Cardiac fibroblast (primary cell): Measurements from ENCODE around the gene PADI2.

Experiments used
- DNase-seq, 2 donors: peaks; one replicate each; pipeline versions ENCODE4 v3.0.0 to v3.0.0-alpha.2; 2010; ENCODE audit warnings: low read depth in 2 of 2
- H3K4me3 ChIP-seq, 2 donors: replicated peaks in 1 of 2; 1 replicate in 1 of 2; 2 replicates in 1 of 2; pipeline ENCODE4 v1.5.1; 2011; ENCODE audit warnings: low read depth in 2 of 2, low read length in 2 of 2, mild to moderate bottlenecking in 2 of 2, moderate library complexity in 1 of 2
- TF ChIP-seq, protein P1 (sequence below): IDR thresholded peaks from one replicate; pipeline ENCODE4 v1.5.1; 2011; ENCODE audit warnings: low read depth, mild to moderate bottlenecking, low read length, inconsistent platforms

The PADI2 gene

DNA sequence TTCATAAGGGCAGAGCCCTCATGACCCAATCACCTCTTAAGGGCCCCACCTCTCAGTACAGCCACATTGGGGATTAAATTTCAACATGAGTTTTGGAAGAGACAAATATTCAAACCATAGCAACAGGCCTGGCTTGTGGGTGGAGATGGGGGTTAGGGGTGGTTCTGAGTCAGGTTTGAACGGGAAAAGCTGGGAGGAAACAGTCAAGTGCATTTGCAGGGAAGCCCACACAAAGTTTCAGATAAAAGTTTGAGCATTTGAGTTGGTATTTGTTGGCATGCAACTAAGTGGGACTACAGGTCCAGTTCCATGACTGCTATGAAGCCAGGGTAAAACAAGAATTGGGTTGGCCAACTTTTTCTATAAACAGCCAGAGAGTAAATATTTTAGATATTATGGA is 21.0 kb upstream of the PADI2 start:
- no peak overlapping the region for H3K4me3 ChIP-seq
- TF ChIP-seq, protein P1, sequence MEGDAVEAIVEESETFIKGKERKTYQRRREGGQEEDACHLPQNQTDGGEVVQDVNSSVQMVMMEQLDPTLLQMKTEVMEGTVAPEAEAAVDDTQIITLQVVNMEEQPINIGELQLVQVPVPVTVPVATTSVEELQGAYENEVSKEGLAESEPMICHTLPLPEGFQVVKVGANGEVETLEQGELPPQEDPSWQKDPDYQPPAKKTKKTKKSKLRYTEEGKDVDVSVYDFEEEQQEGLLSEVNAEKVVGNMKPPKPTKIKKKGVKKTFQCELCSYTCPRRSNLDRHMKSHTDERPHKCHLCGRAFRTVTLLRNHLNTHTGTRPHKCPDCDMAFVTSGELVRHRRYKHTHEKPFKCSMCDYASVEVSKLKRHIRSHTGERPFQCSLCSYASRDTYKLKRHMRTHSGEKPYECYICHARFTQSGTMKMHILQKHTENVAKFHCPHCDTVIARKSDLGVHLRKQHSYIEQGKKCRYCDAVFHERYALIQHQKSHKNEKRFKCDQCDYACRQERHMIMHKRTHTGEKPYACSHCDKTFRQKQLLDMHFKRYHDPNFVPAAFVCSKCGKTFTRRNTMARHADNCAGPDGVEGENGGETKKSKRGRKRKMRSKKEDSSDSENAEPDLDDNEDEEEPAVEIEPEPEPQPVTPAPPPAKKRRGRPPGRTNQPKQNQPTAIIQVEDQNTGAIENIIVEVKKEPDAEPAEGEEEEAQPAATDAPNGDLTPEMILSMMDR: no peak
- DNase-seq: peak in 1 of 2 donors; percentile 81

DNA sequence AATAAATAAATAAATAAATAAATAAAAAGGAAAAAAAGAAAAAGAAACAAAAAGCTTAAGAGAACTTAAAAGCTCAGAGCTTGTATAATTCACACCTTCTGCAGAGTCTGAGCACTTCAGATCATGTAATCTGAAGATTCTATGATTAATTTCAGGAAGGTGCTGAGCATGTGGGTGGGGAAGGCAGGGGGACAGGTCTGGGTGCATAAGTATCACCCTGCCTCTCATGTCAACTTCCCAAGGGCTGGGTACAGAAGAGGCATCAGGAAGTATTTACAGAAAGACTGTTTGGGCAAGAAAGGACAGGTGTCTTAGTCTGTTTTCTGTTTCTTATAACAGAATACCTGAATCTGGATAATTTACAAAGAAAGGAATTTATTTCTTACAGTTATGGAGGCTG is 20.4 kb upstream of the PADI2 start:
- DNase-seq: no peak
- no peak overlapping the region for H3K4me3 ChIP-seq
- TF ChIP-seq, protein P1: no peak

DNA sequence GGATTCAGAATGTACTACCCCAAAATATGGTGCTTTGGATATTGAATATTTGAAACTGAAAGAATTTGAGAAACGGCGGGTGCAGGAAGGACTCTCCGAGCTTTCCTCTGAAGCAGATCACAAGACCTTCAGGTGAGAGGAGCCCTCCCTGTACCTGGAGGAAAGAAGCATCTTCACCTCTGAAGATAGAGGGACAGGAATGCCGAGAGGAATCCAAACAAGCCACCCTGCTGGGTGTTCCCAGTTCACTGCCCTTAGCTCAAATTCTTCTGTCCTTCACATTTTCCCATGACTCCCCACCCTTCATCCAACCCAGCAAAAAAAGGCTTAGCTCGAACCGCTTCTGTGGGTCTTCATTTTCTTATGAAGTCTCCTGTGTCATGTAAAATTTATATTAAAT is 18.2 kb upstream of the PADI2 start:
- no peak overlapping the region for H3K4me3 ChIP-seq
- TF ChIP-seq, protein P1: no peak
- no peak for DNase-seq

DNA sequence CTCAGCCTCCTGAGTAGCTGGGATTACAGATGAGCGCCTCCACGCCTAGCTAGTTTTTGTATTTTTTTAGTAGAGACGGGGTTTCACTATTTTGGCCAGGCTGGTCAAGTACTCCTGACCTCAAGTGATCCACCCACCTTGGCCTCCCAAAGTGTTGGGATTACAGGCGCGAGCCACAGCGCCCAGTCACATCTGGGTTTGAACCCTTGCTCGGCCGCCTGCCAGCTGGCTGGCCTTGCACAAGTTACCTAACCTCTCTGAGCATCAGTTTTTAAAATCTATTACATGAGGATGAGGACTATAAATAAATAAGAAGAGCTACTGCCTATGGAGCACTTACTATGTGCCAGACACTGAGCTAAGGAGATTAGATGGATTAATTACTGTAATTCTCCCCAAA is 17.7 kb upstream of the PADI2 start:
- H3K4me3 ChIP-seq: no peak overlapping the region
- TF ChIP-seq, protein P1: no peak
- no peak for DNase-seq

DNA sequence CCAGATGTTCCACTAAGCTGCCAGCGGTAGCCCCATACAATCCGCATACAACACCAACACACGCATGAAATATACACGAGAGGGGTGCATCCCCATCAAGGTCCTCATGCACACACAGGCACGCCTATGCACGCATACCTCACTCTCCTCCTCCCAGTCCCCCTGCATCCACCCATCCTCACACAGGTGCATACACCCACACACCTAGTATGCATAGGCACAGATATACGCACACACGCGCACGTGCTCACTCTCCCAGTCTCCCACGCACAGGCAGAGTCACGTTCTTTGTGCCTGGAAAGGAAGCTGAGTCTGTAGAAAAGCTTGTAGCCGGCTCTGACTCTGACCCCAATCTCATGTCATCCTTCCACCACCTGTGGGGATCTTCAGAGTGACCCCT is 16.9 kb upstream of the PADI2 start:
- DNase-seq: no peak
- TF ChIP-seq, protein P1: no peak
- no peak overlapping the region for H3K4me3 ChIP-seq

DNA sequence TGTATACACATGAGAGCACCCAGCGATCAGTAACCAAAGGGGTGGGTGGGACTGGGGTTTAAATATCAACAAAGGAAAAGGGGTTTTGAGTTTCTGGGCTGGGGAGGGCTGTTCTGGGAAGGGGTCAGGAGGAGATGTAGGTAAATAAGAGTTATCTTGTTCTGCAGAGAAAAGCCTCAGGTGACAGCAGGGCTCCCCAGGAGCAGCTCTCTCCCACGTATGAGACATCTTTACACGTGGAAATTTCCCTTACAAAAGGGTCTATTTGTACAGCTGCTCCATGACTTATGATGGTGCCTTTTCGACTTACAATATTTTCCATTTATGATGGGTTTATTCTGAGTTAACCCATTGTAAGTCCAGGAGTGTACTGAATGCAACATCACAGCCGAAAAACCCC is 16.3 kb upstream of the PADI2 start:
- no peak for DNase-seq
- no peak overlapping the region for H3K4me3 ChIP-seq
- TF ChIP-seq, protein P1: no peak

DNA sequence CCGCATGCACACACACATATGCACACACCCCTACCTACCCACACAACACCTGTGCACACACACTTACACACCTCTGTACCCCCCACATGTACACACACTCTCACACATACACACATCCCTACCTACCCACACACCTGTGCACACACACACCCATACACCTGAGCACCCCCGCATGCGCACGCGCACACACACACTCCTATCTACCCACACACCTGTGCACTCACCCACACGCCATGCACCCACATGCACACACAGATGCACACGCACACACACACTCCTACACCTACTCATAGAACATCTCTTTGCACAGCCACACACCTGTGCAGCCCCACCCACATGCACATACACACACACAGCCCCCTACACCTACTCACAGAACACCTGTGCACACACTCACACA is 15.5 kb upstream of the PADI2 start:
- TF ChIP-seq, protein P1: no peak
- no peak for DNase-seq
- no peak overlapping the region for H3K4me3 ChIP-seq
